Testis (tissue), 2 donors: Measurements from ENCODE around the gene AKAP12.

Source experiments
- POLR2A ChIP-seq: fragments of 450-650 bp; IDR thresholded peaks from one replicate; pipeline ENCODE4 v1.6.1; 2017; ENCODE audit warnings: antibody characterized with exemption, mild to moderate bottlenecking, moderate library complexity
- TF ChIP-seq, protein P1 (sequence below), 3 experiments: fragments of 450-650 bp in 2 of 3; fragments of 200-600 bp in 1 of 3; sonication (generic) in 1 of 3; IDR thresholded peaks; one replicate each; pipeline ENCODE4 v1.5.1; 2016 to 2019; ENCODE audit warnings: antibody characterized with exemption in 3 of 3, mild to moderate bottlenecking in 2 of 3, moderate library complexity in 1 of 3

DNA sequence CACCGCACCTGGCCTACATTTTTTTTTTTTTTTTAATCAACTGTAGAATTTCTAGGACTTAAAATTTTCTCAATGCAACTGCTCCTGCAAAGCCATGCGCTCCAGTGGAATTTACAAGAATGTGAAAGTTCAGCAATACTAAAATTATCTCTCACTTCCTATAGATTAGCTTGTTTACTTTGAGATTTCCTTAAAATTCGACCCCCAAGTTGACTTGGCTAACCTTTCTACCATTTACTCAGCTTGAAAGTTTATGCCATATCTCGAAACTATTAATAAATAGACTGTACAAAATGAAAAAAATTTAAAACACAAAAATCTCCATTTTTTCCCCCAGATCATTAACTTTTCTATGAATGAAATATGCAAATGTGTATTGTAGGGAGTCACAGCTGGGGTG lies 87.3 kb downstream of the AKAP12 start:
- TF ChIP-seq, protein P1, sequence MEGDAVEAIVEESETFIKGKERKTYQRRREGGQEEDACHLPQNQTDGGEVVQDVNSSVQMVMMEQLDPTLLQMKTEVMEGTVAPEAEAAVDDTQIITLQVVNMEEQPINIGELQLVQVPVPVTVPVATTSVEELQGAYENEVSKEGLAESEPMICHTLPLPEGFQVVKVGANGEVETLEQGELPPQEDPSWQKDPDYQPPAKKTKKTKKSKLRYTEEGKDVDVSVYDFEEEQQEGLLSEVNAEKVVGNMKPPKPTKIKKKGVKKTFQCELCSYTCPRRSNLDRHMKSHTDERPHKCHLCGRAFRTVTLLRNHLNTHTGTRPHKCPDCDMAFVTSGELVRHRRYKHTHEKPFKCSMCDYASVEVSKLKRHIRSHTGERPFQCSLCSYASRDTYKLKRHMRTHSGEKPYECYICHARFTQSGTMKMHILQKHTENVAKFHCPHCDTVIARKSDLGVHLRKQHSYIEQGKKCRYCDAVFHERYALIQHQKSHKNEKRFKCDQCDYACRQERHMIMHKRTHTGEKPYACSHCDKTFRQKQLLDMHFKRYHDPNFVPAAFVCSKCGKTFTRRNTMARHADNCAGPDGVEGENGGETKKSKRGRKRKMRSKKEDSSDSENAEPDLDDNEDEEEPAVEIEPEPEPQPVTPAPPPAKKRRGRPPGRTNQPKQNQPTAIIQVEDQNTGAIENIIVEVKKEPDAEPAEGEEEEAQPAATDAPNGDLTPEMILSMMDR (IDR thresholded peaks at IDR 0.05): no peak
- TF ChIP-seq POLR2A: no peak
